SK-N-SH treated with all-trans-retinoic acid at 6 μM for 48 hours (cell line): Measurements from ENCODE around the gene CTXN2.

ENCODE experiments used
- ATAC-seq: fragments of 200-7000 bp; cut with Tn5 transposase; 3 replicates; pipeline ENCODE4 v1.9.1; 2020; ENCODE audit warnings: mild to moderate bottlenecking, moderate library complexity
- ARNTL ChIP-seq: fragments of 450-650 bp; formaldehyde crosslinking; IDR thresholded peaks from 2 replicates; pipeline ENCODE4 v1.5.0; 2020; ENCODE audit warnings: low read depth, mild to moderate bottlenecking, moderate library complexity, borderline replicate concordance
- BACH2 ChIP-seq: fragments of 250-450 bp; sonication (Bioruptor Pico); IDR thresholded peaks from 2 replicates; pipeline ENCODE4 v1.9.0; 2021; ENCODE audit warnings: mild to moderate bottlenecking, borderline replicate concordance
- CREB5 ChIP-seq: fragments of 250-450 bp; sonication (Bioruptor Pico); IDR thresholded peaks from 2 replicates; pipeline ENCODE4 v1.5.1; 2020; ENCODE audit warnings: low read depth, mild to moderate bottlenecking, moderate library complexity
- ESRRG ChIP-seq: fragments of 250-450 bp; sonication (Bioruptor Pico); IDR thresholded peaks from 2 replicates; pipeline ENCODE4 v1.6.1; 2021; ENCODE audit warnings: mild to moderate bottlenecking
- ISL1 ChIP-seq: fragments of 250-450 bp; sonication (Bioruptor Pico); IDR thresholded peaks from 2 replicates; pipeline ENCODE4 v2.1.2; 2022; ENCODE audit warnings: mild to moderate bottlenecking, moderate library complexity
- OSR1 ChIP-seq: fragments of 250-450 bp; sonication (Bioruptor Pico); IDR thresholded peaks from 2 replicates; pipeline ENCODE4 v1.8.0; 2022; ENCODE audit warnings: moderate library complexity, mild to moderate bottlenecking, inconsistent platforms
- PATZ1 ChIP-seq: fragments of 250-450 bp; sonication (Bioruptor Pico); IDR thresholded peaks from 2 replicates; pipeline ENCODE4 v1.8.0; 2020; ENCODE audit warnings: mild to moderate bottlenecking, moderate library complexity, borderline replicate concordance
- PPARA ChIP-seq: fragments of 250-450 bp; sonication (Bioruptor Pico); IDR thresholded peaks from 2 replicates; pipeline ENCODE4 v1.5.0; 2020; ENCODE audit warnings: mild to moderate bottlenecking, borderline replicate concordance
- RARB ChIP-seq: fragments of 250-450 bp; sonication (Bioruptor Pico); IDR thresholded peaks from 2 replicates; pipeline ENCODE4 v1.8.0; 2021; ENCODE audit warnings: mild to moderate bottlenecking, moderate library complexity
- SNAI2 ChIP-seq: fragments of 250-450 bp; sonication (Bioruptor Pico); IDR thresholded peaks from 2 replicates; pipeline ENCODE4 v1.5.0; 2020; ENCODE audit warnings: mild to moderate bottlenecking, moderate library complexity
- TCF4 ChIP-seq: fragments of 250-450 bp; sonication (Bioruptor Pico); IDR thresholded peaks from 2 replicates; pipeline ENCODE4 v1.8.0; 2021; ENCODE audit warnings: mild to moderate bottlenecking, moderate library complexity, borderline replicate concordance
- TOX ChIP-seq: fragments of 250-450 bp; sonication (Bioruptor Pico); IDR thresholded peaks from 2 replicates; pipeline ENCODE4 v1.8.0; 2021; ENCODE audit warnings: mild to moderate bottlenecking, moderate library complexity, borderline replicate concordance
- TSHZ2 ChIP-seq: fragments of 250-450 bp; sonication (Bioruptor Pico); IDR thresholded peaks from 2 replicates; pipeline ENCODE4 v1.5.0; 2020; ENCODE audit warnings: mild to moderate bottlenecking, moderate library complexity
- ZFP3 ChIP-seq: fragments of 250-450 bp; sonication (Bioruptor Pico); IDR thresholded peaks from 2 replicates; pipeline ENCODE4 v1.5.0; 2020; ENCODE audit warnings: mild to moderate bottlenecking, moderate library complexity
- ZFP30 ChIP-seq: fragments of 450-650 bp; formaldehyde crosslinking; IDR thresholded peaks from 2 replicates; pipeline ENCODE4 v1.5.0; 2022; ENCODE audit warnings: mild to moderate bottlenecking, moderate library complexity
- ZNF565 ChIP-seq: fragments of 450-650 bp; formaldehyde crosslinking; conservative IDR thresholded peaks from 2 replicates; pipeline ENCODE4 v1.5.0; 2020; ENCODE audit warnings: low read depth, mild to moderate bottlenecking, moderate library complexity
- ZNF70 ChIP-seq: fragments of 450-650 bp; formaldehyde crosslinking; IDR thresholded peaks from 2 replicates; pipeline ENCODE4 v1.5.0; 2020; ENCODE audit warnings: mild to moderate bottlenecking, moderate library complexity
- TF ChIP-seq, protein P1 (sequence below): fragments of 250-450 bp; sonication (Bioruptor Pico); IDR thresholded peaks from 2 replicates; pipeline ENCODE4 v1.8.0; 2021; ENCODE audit warnings: low read depth, mild to moderate bottlenecking, moderate library complexity, borderline replicate concordance

CTXN2 gene

DNA sequence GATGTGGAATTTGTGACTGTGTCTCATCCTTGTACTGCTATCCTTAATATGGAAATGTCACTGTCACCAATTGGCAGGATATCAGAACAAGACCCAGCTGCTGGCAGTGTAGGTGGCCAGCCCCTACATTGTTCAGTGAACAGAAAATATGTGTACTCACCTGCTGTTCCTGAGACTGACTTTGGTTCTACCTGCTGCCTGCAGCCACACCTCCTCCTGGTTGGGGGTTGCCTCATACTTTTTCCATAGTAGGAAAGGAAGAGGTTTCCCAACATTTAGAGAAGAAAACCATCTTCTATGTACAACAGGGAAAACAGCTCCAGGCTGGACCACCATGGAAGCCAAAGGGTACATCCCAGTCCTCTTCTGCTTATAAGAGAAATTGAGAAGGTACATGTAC is 50.5 kb downstream of the CTXN2 start:
- TF ChIP-seq ZFP3 (CRISPR knock-in tag) (no peak), ARNTL (CRISPR knock-in tag) (no peak), PPARA (CRISPR knock-in tag) (no peak), BACH2 (CRISPR knock-in tag) (no peak), ESRRG (CRISPR knock-in tag) (no peak), ISL1 (CRISPR knock-in tag) (no peak), CREB5 (CRISPR knock-in tag) (no peak), TSHZ2 (CRISPR knock-in tag) (no peak), RARB (CRISPR knock-in tag) (no peak), PATZ1 (CRISPR knock-in tag) (no peak), TOX (no peak)
- TF ChIP-seq, protein P1, sequence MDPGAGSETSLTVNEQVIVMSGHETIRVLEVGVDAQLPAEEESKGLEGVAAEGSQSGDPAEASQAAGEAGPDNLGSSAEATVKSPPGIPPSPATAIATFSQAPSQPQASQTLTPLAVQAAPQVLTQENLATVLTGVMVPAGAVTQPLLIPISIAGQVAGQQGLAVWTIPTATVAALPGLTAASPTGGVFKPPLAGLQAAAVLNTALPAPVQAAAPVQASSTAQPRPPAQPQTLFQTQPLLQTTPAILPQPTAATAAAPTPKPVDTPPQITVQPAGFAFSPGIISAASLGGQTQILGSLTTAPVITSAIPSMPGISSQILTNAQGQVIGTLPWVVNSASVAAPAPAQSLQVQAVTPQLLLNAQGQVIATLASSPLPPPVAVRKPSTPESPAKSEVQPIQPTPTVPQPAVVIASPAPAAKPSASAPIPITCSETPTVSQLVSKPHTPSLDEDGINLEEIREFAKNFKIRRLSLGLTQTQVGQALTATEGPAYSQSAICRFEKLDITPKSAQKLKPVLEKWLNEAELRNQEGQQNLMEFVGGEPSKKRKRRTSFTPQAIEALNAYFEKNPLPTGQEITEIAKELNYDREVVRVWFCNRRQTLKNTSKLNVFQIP (CRISPR knock-in tag): no peak

DNA sequence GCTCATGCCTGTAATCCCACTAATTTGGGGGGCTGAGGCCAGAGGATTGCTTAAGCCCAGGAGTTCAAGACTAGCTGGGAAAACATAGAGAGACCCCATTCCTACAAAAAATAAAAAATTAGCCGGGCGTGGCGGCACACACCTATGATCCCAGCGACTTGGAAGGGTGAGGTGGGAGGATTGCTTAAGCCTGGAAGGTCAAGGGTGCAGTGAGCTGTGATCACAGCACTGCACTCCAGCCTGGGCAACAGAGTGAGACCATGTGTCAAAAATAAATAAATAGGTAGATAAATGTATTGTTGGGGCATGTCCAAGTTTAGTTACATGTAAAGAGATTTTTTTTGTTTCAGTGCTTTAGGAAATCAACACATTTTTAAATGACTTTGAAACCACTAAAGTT is 51.1 kb downstream of the CTXN2 start:
- ATAC-seq: no peak
- TF ChIP-seq ZNF565 (CRISPR knock-in tag): no peak
- no peak for TF ChIP-seq BACH2 (CRISPR knock-in tag)
- TF ChIP-seq TCF4 (CRISPR knock-in tag): no peak
- no peak for TF ChIP-seq ZFP3 (CRISPR knock-in tag)
- TF ChIP-seq PATZ1 (CRISPR knock-in tag): no peak
- TF ChIP-seq ZNF70 (CRISPR knock-in tag): no peak
- no peak for TF ChIP-seq CREB5 (CRISPR knock-in tag)
- TF ChIP-seq ZFP30 (CRISPR knock-in tag): no peak
- TF ChIP-seq TOX: no peak
- TF ChIP-seq SNAI2 (CRISPR knock-in tag): no peak

More for the DNA sequence above, 50.5 kb downstream of the CTXN2 start:
- ATAC-seq: no peak

DNA sequence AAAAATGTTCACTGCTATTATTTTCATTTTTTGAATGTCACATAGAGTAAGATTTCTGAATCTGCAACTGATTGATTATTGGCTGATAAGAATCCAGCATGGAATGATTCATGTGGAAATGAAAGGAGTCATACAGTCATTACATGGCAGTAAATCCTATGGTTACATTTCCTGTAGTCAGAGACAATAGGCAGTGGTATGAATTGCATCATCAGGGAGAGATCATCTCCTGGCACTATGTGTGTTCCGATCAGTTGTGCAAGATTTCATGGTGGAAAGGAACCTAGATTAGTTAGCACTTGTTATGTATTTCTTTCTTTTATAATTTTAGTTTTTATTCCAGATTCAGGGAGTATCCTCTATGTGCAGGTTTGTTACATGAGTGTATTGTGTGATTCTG is 53.5 kb downstream of the CTXN2 start:
- ATAC-seq: no peak
- no peak for TF ChIP-seq ISL1 (CRISPR knock-in tag)
- no peak for TF ChIP-seq OSR1 (CRISPR knock-in tag)
